ENCODE results near the gene NSD2.

DNA sequence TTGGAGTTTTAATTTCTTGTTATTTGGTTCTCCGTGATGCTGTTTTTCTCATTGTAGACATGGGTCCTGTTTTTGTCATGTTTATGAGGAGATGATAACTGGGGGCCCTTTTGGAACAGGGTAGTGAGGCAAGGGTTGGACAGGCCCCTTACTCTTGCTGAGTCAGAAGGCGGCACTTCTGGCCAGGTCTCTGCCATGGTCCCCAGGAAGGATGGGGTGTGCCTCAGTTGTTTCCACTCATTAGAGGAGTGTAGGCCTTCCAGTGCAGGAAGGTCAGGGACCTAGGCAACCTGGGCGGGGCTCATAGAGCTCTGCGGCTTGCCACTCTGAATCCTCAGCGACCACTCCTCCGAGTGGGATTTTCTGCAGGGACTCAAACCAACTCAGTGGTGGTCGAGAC lies 69.4 kb downstream of the NSD2 start:
- TF ChIP-seq, protein P1, sequence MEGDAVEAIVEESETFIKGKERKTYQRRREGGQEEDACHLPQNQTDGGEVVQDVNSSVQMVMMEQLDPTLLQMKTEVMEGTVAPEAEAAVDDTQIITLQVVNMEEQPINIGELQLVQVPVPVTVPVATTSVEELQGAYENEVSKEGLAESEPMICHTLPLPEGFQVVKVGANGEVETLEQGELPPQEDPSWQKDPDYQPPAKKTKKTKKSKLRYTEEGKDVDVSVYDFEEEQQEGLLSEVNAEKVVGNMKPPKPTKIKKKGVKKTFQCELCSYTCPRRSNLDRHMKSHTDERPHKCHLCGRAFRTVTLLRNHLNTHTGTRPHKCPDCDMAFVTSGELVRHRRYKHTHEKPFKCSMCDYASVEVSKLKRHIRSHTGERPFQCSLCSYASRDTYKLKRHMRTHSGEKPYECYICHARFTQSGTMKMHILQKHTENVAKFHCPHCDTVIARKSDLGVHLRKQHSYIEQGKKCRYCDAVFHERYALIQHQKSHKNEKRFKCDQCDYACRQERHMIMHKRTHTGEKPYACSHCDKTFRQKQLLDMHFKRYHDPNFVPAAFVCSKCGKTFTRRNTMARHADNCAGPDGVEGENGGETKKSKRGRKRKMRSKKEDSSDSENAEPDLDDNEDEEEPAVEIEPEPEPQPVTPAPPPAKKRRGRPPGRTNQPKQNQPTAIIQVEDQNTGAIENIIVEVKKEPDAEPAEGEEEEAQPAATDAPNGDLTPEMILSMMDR (IDR thresholded peaks at IDR 0.05) = no peak
- TF ChIP-seq POLR2AphosphoS5 (IDR thresholded peaks at IDR 0.05) = no peak
- no peak for TF ChIP-seq POLR2A (IDR thresholded peaks at IDR 0.05)
- no peak for TF ChIP-seq EP300 (IDR thresholded peaks at IDR 0.05)

Data from suprapubic skin (tissue), 4 donors.